Stimulated activated CD4-positive, alpha-beta T cell treated with anti-CD3 and anti-CD28 coated beads, Interleukin-1b, Interleukin-23, amount 100 ng/mL, for 4 hours (primary cell): ENCODE measurements around the gene KCNC1.

Experiments used
- DNase-seq, 2 donors: peaks; one replicate each; pipeline ENCODE4 v3.0.0-alpha.2; 2020; ENCODE audit warnings: low read depth in 2 of 2

The KCNC1 gene

DNA sequence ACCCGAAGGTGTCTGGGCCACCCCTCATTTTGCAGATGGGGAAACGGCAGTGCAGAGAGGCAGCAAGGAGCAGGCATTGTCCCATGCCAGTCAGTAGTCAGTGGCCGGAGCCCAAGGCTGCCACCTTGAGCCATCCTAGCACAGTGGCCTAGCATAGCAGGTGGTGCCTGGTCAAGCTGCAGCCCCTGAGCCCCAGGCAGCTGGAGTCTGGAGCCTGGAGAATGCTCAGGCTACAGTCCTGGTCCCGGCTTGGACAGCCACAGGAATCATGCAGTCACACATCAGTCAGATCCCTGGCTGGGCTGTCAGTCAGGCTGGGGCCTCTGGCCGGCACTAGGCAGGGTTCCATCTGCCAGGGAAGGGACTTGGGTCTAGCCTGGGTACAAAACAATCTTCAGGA lies 18.6 kb downstream of the KCNC1 start:
- DNase-seq = no peak

DNA sequence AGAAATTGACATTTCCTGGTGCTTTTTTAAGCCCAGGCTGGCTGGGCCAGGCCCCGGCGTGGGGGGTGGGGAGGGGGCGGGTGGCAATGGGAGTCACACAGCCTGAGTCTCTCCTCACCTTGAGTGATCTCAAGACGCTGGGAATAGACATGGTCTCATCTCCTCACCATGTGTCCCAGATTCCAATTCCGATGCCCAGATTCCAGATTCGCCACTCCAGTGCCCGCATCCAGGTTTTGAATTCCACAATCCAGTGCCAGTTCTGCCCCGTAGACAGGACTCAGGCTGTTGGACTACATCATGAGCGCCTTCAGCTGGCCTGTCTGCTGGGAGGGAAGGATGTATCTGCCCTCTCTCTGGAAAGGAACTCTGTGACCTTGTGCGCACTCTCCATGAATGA lies 19.1 kb downstream of the KCNC1 start:
- no peak for DNase-seq

- no peak for DNase-seq
These were observed 21.3 kb downstream of the KCNC1 start for GRCh38 chr11:17755891-17756290.

DNA sequence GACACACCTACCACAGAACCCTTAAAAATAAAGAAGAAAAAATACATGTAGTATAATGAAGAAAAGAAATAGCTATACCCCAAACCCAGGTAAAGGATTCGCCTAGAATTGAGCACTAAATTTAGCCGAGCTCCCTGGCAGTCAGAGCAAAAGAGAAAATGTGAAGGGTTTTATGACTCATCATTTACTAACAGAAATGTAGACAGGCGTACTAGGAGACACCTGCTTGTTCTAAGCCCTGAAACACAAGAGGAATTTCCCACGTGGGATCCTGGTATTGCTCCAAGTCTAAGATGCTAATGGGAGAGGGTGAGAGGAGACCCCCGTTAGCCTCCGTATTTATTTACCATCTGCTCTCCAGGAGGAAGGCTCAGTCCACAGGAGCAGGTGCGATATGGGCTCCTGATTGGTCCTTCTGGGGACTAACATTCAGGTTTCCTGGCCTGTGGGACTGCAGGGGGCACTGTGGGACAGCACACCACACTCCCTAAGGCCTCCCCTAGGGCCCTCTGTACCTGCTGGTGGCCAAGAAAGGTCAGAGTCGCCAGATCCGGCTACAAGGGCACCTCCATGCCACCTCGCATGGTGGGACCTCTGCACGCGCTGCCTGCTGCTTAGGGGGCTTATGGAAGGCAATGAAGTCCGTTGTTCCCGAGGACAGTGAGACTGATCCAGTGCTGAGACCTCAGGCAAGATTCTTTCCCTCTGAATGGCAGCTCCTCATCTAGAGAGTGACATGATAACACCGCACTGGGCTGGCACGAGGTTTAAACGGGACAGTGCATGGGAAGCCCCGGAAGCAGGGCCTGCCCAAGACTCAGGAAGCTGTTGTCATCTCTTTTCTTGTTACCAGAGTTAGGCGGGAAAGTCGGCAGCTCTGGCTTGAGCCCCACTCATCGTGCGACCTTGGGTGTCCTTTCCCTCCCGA lies 25.8 kb downstream of the KCNC1 start:
- DNase-seq = no peak

GRCh38 chr11:17762309-17762974 lies 27.9 kb downstream of the KCNC1 start:
- DNase-seq = no peak

- DNase-seq = no peak
These were observed 28.7 kb downstream of the KCNC1 start for GRCh38 chr11:17763244-17763643.

- no peak for DNase-seq
These were observed 29.1 kb downstream of the KCNC1 start for GRCh38 chr11:17763703-17764102.

GRCh38 chr11:17764446-17765218 lies 30.1 kb downstream of the KCNC1 start:
- DNase-seq = no peak

- DNase-seq = no peak
These were observed 30.9 kb downstream of the KCNC1 start for GRCh38 chr11:17765356-17766072.

- DNase-seq = no peak
These were observed 31.4 kb downstream of the KCNC1 start for GRCh38 chr11:17766073-17766359.

- no peak for DNase-seq
These were observed 32.0 kb downstream of the KCNC1 start for GRCh38 chr11:17766590-17766989.

- no peak for DNase-seq
These were observed 32.8 kb downstream of the KCNC1 start for GRCh38 chr11:17767301-17767885.

- DNase-seq = no peak
These were observed 33.3 kb downstream of the KCNC1 start for GRCh38 chr11:17767914-17768313.

DNA sequence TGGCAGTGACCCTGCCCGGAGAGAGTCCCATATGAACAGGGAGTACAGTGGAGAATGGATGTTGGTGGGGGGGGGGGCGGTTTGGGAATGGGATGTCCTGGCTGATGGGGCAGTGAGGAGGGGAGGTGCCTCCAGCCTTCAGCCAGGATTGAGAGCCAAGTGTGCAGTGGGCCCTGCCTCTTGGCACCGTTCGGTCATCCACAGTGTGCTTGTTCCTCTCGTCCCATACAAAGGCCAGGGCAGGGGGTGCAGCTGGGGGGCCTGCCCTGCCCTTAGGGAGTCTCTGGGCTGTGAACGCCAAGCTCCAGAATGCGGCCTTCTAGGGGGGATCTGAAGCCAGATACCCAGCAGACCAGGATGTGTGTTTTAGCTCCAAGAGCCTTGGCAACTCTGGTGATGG lies 34.0 kb downstream of the KCNC1 start:
- no peak for DNase-seq

DNA sequence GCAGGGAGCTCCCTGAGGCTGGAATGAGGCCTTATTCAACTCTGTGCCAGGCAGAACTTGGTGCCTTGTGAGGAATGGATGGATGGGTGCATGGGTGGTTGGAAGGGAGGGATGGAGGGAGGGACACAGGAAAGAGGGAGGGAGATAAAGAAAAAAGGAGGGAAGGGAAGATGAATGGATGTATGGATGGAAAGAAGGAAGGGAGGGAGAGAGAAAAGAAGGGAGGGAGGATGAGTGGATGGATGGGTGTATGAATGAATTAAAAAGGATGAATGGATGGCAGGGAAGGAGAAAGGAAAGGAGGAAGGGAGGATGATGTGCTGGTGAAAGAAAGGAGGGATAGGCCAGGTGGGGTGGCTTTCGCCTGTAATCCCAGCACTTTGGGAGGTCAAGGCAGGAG lies 34.6 kb downstream of the KCNC1 start:
- DNase-seq = no peak

- no peak for DNase-seq
These were observed 35.6 kb downstream of the KCNC1 start for GRCh38 chr11:17770048-17770652.

DNA sequence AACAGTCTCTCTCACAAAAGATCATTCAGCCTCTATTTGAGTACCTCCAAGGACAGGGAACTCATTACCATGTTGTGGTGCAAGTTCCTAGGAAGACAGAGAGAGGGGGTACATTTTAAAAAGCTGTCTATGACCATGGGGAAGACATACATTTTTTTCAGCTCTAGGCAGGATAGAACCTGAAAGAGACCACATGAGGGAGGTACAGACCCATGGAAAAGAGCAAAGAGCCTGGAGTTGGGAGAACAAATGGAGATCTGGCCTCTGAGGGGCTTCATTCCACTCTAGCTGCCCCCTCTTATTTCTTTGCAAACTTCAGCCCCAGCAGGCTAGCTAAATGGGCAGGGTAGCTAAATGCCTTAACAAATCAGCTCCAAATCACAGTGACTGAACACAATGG lies 36.3 kb downstream of the KCNC1 start:
- no peak for DNase-seq

DNA sequence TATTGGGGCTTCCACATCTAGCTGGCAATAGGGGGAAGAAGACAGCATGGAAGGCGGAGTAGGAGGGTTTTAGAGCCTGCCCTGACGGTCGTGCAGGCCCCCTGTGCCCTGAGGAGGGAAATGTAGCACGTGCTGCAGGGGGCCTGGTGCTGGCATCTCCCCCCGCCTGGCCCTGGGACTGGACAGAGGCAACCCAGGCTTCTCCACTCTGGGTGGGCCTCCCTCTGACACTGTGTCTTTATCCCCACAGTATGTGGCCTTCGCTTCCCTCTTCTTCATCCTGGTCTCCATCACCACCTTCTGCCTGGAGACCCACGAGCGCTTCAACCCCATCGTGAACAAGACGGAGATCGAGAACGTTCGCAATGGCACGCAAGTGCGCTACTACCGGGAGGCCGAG lies 36.8 kb downstream of the KCNC1 start:
- no peak for DNase-seq

DNA sequence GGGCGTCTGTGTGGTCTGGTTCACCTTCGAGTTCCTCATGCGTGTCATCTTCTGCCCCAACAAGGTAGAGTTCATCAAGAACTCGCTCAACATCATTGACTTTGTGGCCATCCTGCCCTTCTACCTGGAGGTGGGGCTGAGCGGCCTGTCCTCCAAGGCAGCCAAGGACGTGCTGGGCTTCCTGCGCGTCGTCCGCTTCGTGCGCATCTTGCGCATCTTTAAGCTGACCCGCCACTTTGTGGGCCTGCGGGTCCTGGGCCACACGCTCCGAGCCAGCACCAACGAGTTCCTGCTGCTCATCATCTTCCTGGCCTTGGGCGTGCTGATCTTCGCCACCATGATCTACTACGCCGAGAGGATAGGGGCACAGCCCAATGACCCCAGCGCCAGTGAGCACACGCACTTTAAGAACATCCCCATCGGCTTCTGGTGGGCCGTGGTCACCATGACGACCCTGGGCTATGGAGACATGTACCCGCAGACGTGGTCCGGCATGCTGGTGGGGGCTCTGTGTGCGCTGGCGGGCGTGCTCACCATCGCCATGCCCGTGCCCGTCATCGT lies 37.3 kb downstream of the KCNC1 start:
- DNase-seq = no peak

- no peak for DNase-seq
These were observed 38.4 kb downstream of the KCNC1 start for GRCh38 chr11:17772704-17773600.
